OCI-LY1 (cell line): Measurements from ENCODE around the gene SPRED1.

Source experiments
- H2AFZ ChIP-seq: fragments of 200-600 bp; sonication (generic), shearing (Covaris generic); 2 replicates; pipeline ENCODE4 v1.6.0; 2014; ENCODE audit warnings: antibody characterized with exemption, mild to moderate bottlenecking, low read length
- H3F3A ChIP-seq: fragments of 200-600 bp; sonication (generic), shearing (Covaris generic); 2 replicates; pipeline ENCODE4 v1.6.0; 2014; ENCODE audit warnings: mild to moderate bottlenecking, antibody characterized with exemption, low read length, moderate library complexity; ENCODE audit not compliant: insufficient read depth
- H3K27ac ChIP-seq: fragments of 200-600 bp; sonication (generic); 2 replicates; pipeline ENCODE4 v1.5.1; 2014; ENCODE audit warnings: low read length, mixed run types, mild to moderate bottlenecking, low read depth; ENCODE audit not compliant: poor library complexity, severe bottlenecking
- H3K27me3 ChIP-seq: fragments of 200-600 bp; sonication (generic); 2 replicates; pipeline ENCODE4 v1.6.0; 2014; ENCODE audit warnings: antibody characterized with exemption, mild to moderate bottlenecking, low read length, moderate library complexity; ENCODE audit not compliant: insufficient read depth
- H3K36me3 ChIP-seq: fragments of 200-600 bp; sonication (generic); 2 replicates; pipeline ENCODE4 v1.6.1; 2014; ENCODE audit warnings: mild to moderate bottlenecking, antibody characterized with exemption, low read length, moderate library complexity, mixed read lengths; ENCODE audit not compliant: insufficient read depth
- H3K4me1 ChIP-seq: fragments of 200-600 bp; sonication (generic); 2 replicates; pipeline ENCODE4 v1.5.1; 2014; ENCODE audit warnings: mild to moderate bottlenecking, low read length, moderate library complexity; ENCODE audit not compliant: insufficient read depth, severe bottlenecking
- H3K4me2 ChIP-seq: fragments of 200-600 bp; sonication (generic), shearing (Covaris generic); 2 replicates; pipeline ENCODE4 v1.6.1; 2014; ENCODE audit warnings: low read length
- H3K4me3 ChIP-seq: fragments of 200-600 bp; sonication (generic); 2 replicates; pipeline ENCODE4 v1.5.1; 2014; ENCODE audit warnings: low read length, low read depth, mild to moderate bottlenecking, mixed read lengths; ENCODE audit not compliant: poor library complexity, severe bottlenecking
- H3K79me2 ChIP-seq: fragments of 200-600 bp; shearing (Covaris generic); 2 replicates; pipeline ENCODE4 v1.6.1; 2016; ENCODE audit warnings: mixed run types, low read length, mixed read lengths; ENCODE audit not compliant: insufficient read depth
- H3K9ac ChIP-seq: fragments of 200-600 bp; sonication (generic), shearing (Covaris generic); 2 replicates; pipeline ENCODE4 v1.6.1; 2014; ENCODE audit warnings: mild to moderate bottlenecking, low read length, mixed read lengths
- H3K9me2 ChIP-seq: fragments of 200-600 bp; sonication (generic), shearing (Covaris generic); 2 replicates; pipeline ENCODE4 v1.6.1; 2014; ENCODE audit warnings: low read depth, mild to moderate bottlenecking, low read length, mixed read lengths
- H3K9me3 ChIP-seq: fragments of 200-600 bp; shearing (Covaris generic); 2 replicates; pipeline ENCODE4 v1.6.1; 2014; ENCODE audit warnings: low read length, mixed read lengths
- H4K20me1 ChIP-seq: fragments of 200-600 bp; sonication (generic), shearing (Covaris generic); 2 replicates; pipeline ENCODE4 v1.6.0; 2016; ENCODE audit warnings: mild to moderate bottlenecking, low read length; ENCODE audit not compliant: insufficient read depth
- CTCF ChIP-seq: fragments of 200-600 bp; sonication (generic), shearing (Covaris generic); IDR thresholded peaks from 2 replicates; pipeline ENCODE4 v1.5.1; 2017; ENCODE audit warnings: mild to moderate bottlenecking, antibody characterized with exemption, low read length, moderate library complexity, mixed read lengths
- EZH2 ChIP-seq: fragments of 200-600 bp; sonication (generic), shearing (Covaris generic); IDR thresholded peaks from 2 replicates; pipeline ENCODE4 v1.8.0; 2017; ENCODE audit warnings: borderline replicate concordance, mixed run types, mild to moderate bottlenecking, antibody characterized with exemption, low read length, moderate library complexity, mixed read lengths

SPRED1 gene

DNA sequence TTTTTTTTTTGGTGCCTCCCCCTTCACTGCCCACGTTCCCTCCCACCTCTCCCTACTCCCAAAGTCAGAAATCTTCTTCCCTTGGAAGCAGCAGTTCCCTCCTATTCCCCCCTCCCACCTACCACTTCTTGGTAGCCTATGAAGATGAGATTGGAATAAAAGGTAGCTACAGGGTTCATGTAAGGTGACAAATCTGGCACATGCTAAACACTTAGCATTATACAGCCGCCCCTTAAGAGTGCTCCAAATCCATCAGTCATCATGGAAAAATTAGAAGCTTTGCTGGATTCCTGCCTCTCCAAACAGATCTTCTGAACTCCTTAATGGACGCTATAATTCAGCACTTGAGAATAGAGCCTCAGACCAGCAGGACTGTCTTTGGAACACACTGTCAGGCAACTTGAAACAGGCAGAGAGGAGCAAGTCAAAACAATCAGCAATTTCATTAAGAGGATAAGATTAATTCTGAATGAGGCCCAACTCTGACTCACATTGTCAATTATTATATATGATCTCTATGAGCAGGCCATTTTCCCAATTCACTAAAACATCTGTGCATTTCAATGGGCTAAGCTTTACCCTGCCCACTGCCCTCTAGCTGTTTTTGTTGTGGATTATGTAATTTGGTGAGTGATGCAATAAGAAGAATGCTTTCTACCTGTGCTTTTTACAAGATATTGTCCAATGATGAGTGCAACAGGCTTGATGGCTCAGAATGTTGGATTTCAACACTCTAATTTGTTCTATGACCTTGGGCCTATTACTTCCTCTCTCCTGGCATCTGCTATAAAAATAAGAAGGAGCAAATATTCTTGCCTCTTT lies 34.6 kb upstream of the SPRED1 start:
- Histone ChIP-seq H3K9ac (no peak overlapping the region), H3K9me3 (no peaks in the 10 kb centered on the region), H3K4me3 (no peak overlapping the region), H3K4me1 (no peaks in the 10 kb centered on the region), H3K4me2 (no peak overlapping the region), H3K79me2 (no peaks in the 10 kb centered on the region), H3F3A (no peaks in the 10 kb centered on the region), H2AFZ (no peak overlapping the region), H4K20me1 (no peaks in the 10 kb centered on the region), H3K9me2 (no peaks in the 10 kb centered on the region), H3K27me3 (no peaks in the 10 kb centered on the region), H3K36me3 (no peaks in the 10 kb centered on the region), H3K27ac (no peak overlapping the region)
- TF ChIP-seq EZH2 (no peak), CTCF (no peak)

- Histone ChIP-seq H3K9me3 (no peaks in the 10 kb centered on the region), H4K20me1 (no peaks in the 10 kb centered on the region), H3K27me3 (no peaks in the 10 kb centered on the region), H3K4me3 (no peak overlapping the region), H3K4me1 (no peaks in the 10 kb centered on the region), H3K4me2 (no peak overlapping the region), H3F3A (no peaks in the 10 kb centered on the region), H2AFZ (no peak overlapping the region), H3K27ac (no peak overlapping the region), H3K79me2 (no peaks in the 10 kb centered on the region), H3K36me3 (no peaks in the 10 kb centered on the region), H3K9me2 (no peaks in the 10 kb centered on the region), H3K9ac (no peak overlapping the region)
- TF ChIP-seq CTCF: no peak
- no peak for TF ChIP-seq EZH2
These were observed 31.9 kb upstream of the SPRED1 start for GRCh38 chr15:38220606-38221273.

DNA sequence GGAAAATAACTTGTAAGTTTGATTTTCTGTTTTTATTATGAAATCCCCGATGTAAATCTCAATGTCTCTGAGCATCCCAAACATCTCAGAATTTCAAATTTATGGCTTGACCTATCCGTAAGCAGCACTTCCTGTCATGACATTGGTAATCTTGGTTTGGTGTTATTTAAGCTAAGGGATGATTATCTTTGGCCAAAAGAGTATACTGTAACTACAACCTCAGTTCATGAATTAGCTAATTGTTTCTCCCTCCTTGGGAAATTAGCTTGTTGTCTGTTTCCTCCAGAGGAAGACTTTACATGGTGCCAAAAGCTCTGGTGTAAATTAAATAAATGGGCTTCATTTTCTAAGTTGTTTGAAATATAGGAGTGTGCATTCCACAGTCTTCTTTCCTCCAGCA lies 28.1 kb upstream of the SPRED1 start:
- Histone ChIP-seq H3K27me3 (no peaks in the 10 kb centered on the region), H3K4me1 (peaks cover 3% of the 10 kb centered on the region), H3K9me3 (no peaks in the 10 kb centered on the region), H3K27ac (no peak overlapping the region), H3K4me2 (no peak overlapping the region), H2AFZ (no peak overlapping the region), H4K20me1 (no peaks in the 10 kb centered on the region), H3K9ac (no peak overlapping the region), H3K9me2 (no peaks in the 10 kb centered on the region), H3K4me3 (no peak overlapping the region), H3K79me2 (no peaks in the 10 kb centered on the region), H3K36me3 (no peaks in the 10 kb centered on the region), H3F3A (no peaks in the 10 kb centered on the region)
- TF ChIP-seq CTCF (no peak), EZH2 (no peak)
